22Rv1 (cell line): Measurements from ENCODE around the gene CD72.

Source experiments
- H3K27ac ChIP-seq: fragments of 450-650 bp; 2 replicates; pipeline ENCODE4 v1.5.1; 2017
- CTCF ChIP-seq: fragments of 450-650 bp; IDR thresholded peaks from 2 replicates; pipeline ENCODE4 v1.5.1; 2017; ENCODE audit warnings: mild to moderate bottlenecking
- ZFX ChIP-seq: fragments of 450-650 bp; IDR thresholded peaks from 2 replicates; pipeline ENCODE4 v1.6.1; 2017; ENCODE audit warnings: antibody characterized with exemption, borderline replicate concordance

Gene CD72

DNA sequence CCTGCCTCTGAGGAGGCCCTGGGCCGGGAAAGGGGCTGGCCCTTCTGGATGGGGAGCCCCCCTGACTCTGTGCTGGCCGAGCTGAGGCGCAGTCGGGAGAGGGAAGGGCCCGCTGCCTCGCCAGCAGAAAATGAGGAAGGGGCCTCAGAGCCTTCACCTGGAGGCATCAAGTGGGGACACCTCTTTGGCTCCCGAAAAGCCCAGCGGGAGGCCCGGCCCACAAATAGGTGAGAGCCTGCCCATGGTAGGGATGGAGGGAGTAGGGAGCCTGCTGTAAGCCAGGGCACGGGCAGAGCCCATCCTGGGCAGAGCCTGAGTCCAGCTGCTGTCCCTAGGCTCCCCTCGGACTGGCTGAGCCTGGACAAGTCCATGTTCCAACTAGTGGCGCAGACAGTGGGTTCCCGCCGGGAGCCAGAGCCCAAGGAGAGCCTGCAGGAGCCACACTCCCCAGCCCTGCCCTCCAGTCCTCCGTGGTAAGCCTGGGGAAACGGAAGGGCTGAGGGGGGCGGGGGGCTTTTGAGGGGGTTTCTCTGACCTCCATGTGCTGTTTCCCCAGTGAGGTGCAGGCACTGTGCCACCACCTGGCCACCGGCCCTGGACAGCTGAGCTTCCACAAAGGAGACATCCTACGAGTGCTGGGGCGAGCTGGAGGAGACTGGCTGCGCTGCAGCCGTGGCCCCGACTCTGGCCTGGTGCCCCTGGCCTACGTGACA, 57.4 kb downstream of the CD72 start:
- TF ChIP-seq CTCF (no peak), ZFX (no peak)
- no peak overlapping the region for H3K27ac ChIP-seq
